ENCODE results near the gene FFAR2.

FFAR2 gene

GRCh38 chr19:35435896-35436295, 12.2 kb upstream of the FFAR2 start:
- peak overlapping the region; percentile 57 for H3K27ac Mint-ChIP-seq
- peaks cover 4% of the 10 kb centered on the region for H3K36me3 Mint-ChIP-seq (ENCODE audit: low read depth)
- DNase-seq, result no peak
- no peak for ATAC-seq
- H3K27me3 Mint-ChIP-seq, result peaks cover 13% of the 10 kb centered on the region
- peak overlapping the region; percentile 42 for H3K4me3 Mint-ChIP-seq
- peaks cover 20% of the 10 kb centered on the region for H3K4me1 Mint-ChIP-seq
- peaks cover 9% of the 10 kb centered on the region for H3K9me3 Mint-ChIP-seq

DNA sequence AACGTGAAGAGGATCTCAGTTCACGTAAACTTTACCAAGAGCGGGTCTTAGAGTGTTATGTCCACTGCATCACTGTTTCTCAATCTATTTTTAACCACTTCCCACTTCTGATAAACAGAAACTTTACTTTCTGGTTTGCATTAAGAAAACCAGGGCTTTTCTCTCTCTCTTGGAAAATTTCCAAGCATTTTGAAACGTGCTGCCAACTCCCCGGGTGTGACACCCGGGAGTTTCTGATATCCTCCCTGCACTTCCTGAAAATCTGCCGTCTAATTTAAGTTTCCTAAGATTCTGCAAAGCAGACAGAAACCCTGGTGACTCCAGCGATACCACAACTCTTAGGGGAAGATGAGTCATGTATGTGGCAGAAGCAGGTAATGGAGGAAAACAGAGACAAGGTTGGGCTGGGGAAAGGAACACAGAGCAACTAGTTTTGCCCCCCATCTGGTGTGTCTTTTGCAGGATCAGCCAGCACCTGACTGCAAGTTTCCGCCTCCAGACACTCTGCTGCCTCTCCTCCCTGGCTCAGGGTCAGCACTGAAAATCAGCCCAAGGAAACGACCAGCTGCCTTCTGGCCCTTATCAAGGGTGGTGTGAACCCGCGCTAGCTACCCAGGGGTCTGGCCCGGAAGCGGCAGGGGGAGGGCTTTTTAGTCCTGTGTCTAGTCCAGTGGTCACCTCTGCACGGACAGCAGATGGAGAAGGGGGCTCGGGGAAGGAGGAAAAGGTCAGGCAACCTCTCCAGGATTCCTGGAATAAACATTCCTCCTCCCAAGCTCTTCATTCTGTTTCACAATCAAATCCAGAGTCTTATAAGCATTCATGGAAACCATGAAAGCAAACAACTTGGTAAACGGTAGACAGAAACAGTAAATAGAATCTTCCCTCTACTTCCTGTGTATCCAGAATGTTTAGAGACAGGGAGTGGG, 11.3 kb upstream of the FFAR2 start:
- Mint-ChIP-seq H3K27ac (peak overlapping the region; percentile 57), H3K4me1 (peaks cover 20% of the 10 kb centered on the region), H3K9me3 (peaks cover 3% of the 10 kb centered on the region), H3K4me3 (peak overlapping the region; percentile 42), H3K27me3 (peaks cover 13% of the 10 kb centered on the region), H3K36me3 (ENCODE audit: low read depth) (peaks cover under 1% of the 10 kb centered on the region)
- ATAC-seq (peak; percentile 90), DNase-seq (peak; percentile 36)

- ATAC-seq (no peak), DNase-seq (no peak)
- H3K27me3 Mint-ChIP-seq, result peaks cover 9% of the 10 kb centered on the region
- H3K4me1 Mint-ChIP-seq, result peaks cover 20% of the 10 kb centered on the region
- no peaks in the 10 kb centered on the region for H3K9me3 Mint-ChIP-seq
- no peaks in the 10 kb centered on the region for H3K36me3 Mint-ChIP-seq (ENCODE audit: low read depth)
- H3K27ac Mint-ChIP-seq, result no peak overlapping the region
- no peak overlapping the region for H3K4me3 Mint-ChIP-seq
These were observed 10.6 kb upstream of the FFAR2 start for GRCh38 chr19:35437406-35437951.

DNA sequence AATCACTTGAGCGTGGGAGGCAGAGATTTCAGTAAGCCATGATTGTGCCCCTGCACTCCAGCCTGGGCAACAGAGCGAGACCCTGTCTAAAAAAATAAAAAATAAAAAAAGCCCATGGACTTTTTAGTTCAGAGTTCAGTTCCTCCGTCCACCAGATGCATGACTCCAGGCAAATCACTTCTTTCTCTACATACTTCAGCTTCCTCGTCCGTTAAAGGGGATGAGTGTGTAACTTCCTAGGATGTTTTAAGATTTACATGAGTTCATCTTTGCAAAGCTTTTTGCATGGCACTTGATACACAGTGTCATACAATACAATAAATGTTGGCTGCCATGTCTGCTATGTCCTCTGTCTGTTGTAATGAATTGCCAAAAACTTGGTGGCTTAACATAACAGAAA, 10.0 kb upstream of the FFAR2 start:
- no peaks in the 10 kb centered on the region for H3K9me3 Mint-ChIP-seq
- no peak overlapping the region for H3K27ac Mint-ChIP-seq
- DNase-seq (no peak), ATAC-seq (no peak)
- H3K27me3 Mint-ChIP-seq, result peaks cover 9% of the 10 kb centered on the region
- H3K4me3 Mint-ChIP-seq, result no peak overlapping the region
- H3K4me1 Mint-ChIP-seq, result peaks cover 20% of the 10 kb centered on the region
- H3K36me3 Mint-ChIP-seq (ENCODE audit: low read depth), result no peaks in the 10 kb centered on the region

- Mint-ChIP-seq H3K4me1 (peaks cover 20% of the 10 kb centered on the region), H3K27me3 (peaks cover 9% of the 10 kb centered on the region), H3K4me3 (no peak overlapping the region), H3K9me3 (no peaks in the 10 kb centered on the region), H3K27ac (no peak overlapping the region), H3K36me3 (ENCODE audit: low read depth) (no peaks in the 10 kb centered on the region)
- ATAC-seq (no peak), DNase-seq (no peak)
These were observed 9.5 kb upstream of the FFAR2 start for GRCh38 chr19:35438527-35438926.

DNA sequence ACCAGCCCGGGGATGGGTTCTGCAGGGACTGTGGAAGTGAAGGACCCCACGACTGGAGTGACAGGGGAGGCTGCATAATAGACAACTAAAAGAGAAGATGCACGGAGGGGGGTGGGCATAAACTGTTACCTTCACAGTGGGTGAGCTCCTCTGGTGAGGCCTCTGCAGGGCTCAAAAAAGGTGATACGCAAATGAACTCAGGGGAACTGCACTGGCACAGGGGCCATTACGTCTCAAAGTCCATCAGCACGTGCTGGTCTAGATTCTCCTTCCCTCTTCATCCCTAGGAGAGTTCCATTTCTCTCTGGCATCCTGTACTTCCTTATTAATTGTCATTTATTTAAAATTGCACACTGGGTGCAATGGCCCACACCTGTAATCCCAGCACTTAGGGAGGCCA, 8.1 kb upstream of the FFAR2 start:
- Mint-ChIP-seq H3K9me3 (no peaks in the 10 kb centered on the region), H3K36me3 (ENCODE audit: low read depth) (no peaks in the 10 kb centered on the region), H3K4me1 (peaks cover 27% of the 10 kb centered on the region), H3K4me3 (no peak overlapping the region), H3K27me3 (peaks cover 11% of the 10 kb centered on the region), H3K27ac (no peak overlapping the region)
- DNase-seq (no peak), ATAC-seq (no peak)

GRCh38 chr19:35442091-35442490, 6.0 kb upstream of the FFAR2 start:
- H3K27me3 Mint-ChIP-seq, result peaks cover 19% of the 10 kb centered on the region
- H3K27ac Mint-ChIP-seq, result no peak overlapping the region
- no peak overlapping the region for H3K4me3 Mint-ChIP-seq
- no peak for DNase-seq
- ATAC-seq, result no peak
- H3K9me3 Mint-ChIP-seq, result no peaks in the 10 kb centered on the region
- peaks cover 28% of the 10 kb centered on the region for H3K4me1 Mint-ChIP-seq
- H3K36me3 Mint-ChIP-seq (ENCODE audit: low read depth), result no peaks in the 10 kb centered on the region

DNA sequence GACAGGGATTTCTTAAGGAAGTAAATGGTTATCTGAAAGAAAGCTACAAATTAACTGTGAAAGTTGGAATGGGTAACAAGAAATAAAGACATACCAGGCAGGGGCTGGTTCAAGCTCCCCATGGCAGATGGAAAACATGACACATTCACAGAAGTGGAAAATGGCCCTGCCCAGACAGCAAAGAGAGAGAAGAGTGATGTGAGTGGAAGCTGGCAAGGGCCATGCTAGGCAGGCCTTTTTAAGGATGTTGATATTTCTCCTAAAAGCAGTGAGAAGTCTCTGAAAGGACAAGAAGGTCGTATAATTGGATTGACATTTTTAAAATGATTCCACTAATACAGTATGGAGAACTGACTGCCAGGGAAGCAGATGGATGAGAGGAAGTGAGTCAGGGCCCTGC, 3.3 kb upstream of the FFAR2 start:
- peaks cover 34% of the 10 kb centered on the region for H3K27me3 Mint-ChIP-seq
- H3K4me3 Mint-ChIP-seq, result no peak overlapping the region
- peak; percentile 37 for ATAC-seq
- peaks cover 38% of the 10 kb centered on the region for H3K4me1 Mint-ChIP-seq
- H3K9me3 Mint-ChIP-seq, result no peaks in the 10 kb centered on the region
- peak overlapping the region; percentile 61 for H3K27ac Mint-ChIP-seq
- H3K36me3 Mint-ChIP-seq (ENCODE audit: low read depth), result no peaks in the 10 kb centered on the region
- DNase-seq, result no peak

DNA sequence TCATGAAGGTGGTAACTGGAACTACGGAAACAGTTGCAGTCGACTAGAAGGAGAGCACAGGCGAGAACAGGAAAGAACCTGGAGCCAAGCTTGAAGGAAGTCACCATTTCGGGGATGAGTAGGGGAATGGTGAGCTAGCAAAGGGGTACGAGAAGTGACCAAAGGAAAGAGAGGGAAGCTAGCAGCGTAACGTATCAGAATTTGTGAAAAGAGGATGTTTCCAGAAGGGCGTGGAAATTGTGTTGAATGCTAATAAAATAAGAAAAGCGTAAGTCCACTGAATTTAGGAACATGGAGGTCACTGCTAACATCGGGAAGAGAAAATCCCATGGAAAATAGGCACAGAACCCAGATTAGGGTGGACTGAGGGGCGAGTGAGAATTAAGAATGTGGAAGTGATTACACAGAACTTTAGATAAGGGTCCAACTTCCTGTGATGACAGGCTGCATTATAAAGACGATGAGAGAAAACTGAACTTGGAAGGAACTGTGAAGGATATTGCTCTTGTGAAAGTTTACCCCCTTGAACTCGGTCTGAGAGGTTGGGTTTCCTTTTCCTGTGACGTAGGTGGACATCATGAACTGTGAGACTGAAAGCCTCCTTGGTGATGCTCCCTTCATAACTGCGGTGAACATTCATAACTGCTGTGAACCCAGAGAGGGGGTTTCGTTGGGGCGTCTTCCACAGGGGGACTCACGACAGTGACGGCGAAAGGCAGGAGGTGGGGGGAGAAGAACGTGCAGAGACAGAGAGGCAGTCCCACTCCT, 2.0 kb upstream of the FFAR2 start:
- H3K4me3 Mint-ChIP-seq, result no peak overlapping the region
- H3K4me1 Mint-ChIP-seq, result peaks cover 50% of the 10 kb centered on the region

DNA sequence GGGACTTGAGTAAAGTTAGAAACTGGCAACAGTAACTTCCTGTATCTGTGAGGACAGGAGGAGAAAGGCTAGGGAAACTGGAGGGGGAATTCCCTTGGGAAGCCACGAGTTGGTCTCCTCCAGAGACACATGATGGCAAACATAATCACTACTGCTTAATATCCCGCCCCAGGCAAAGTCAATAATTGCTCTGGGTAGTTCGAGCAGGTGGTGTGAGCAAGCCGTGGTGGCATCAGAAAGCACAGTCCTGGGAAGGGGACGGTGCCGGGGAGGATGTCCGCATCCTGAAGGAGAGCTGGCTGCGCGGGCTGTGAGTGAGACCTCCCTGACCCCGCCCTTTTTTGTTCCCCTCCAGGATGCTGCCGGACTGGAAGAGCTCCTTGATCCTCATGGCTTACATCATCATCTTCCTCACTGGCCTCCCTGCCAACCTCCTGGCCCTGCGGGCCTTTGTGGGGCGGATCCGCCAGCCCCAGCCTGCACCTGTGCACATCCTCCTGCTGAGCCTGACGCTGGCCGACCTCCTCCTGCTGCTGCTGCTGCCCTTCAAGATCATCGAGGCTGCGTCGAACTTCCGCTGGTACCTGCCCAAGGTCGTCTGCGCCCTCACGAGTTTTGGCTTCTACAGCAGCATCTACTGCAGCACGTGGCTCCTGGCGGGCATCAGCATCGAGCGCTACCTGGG, 1.4 kb downstream of the FFAR2 start:
- Mint-ChIP-seq H3K9me3 (no peaks in the 10 kb centered on the region), H3K4me1 (peaks cover 69% of the 10 kb centered on the region), H3K27ac (no peak overlapping the region), H3K4me3 (no peak overlapping the region), H3K36me3 (ENCODE audit: low read depth) (no peaks in the 10 kb centered on the region), H3K27me3 (peaks cover 40% of the 10 kb centered on the region)
- DNase-seq (no peak), ATAC-seq (no peak)

More for the DNA sequence above, 2.0 kb upstream of the FFAR2 start:
- Mint-ChIP-seq H3K36me3 (ENCODE audit: low read depth) (no peaks in the 10 kb centered on the region), H3K27me3 (peaks cover 40% of the 10 kb centered on the region), H3K9me3 (no peaks in the 10 kb centered on the region), H3K27ac (peak overlapping the region; percentile 23)
- peak; percentile 22 for DNase-seq
- ATAC-seq, result peak; percentile 42

- Mint-ChIP-seq H3K4me1 (peaks cover 57% of the 10 kb centered on the region), H3K27me3 (peaks cover 28% of the 10 kb centered on the region), H3K27ac (peak overlapping the region; percentile 46), H3K4me3 (no peak overlapping the region), H3K9me3 (no peaks in the 10 kb centered on the region), H3K36me3 (ENCODE audit: low read depth) (no peaks in the 10 kb centered on the region)
- DNase-seq, result no peak
- peak; percentile 93 for ATAC-seq
These were observed 3.5 kb downstream of the FFAR2 start for GRCh38 chr19:35451338-35452096.

GRCh38 chr19:35454663-35455062, 6.6 kb downstream of the FFAR2 start:
- Mint-ChIP-seq H3K4me3 (no peak overlapping the region), H3K36me3 (ENCODE audit: low read depth) (no peaks in the 10 kb centered on the region), H3K27ac (no peak overlapping the region), H3K9me3 (no peaks in the 10 kb centered on the region), H3K27me3 (peaks cover 6% of the 10 kb centered on the region), H3K4me1 (peaks cover 54% of the 10 kb centered on the region)
- DNase-seq (no peak), ATAC-seq (no peak)

GRCh38 chr19:35455616-35456201, 7.7 kb downstream of the FFAR2 start:
- Mint-ChIP-seq H3K4me1 (peaks cover 54% of the 10 kb centered on the region), H3K4me3 (no peak overlapping the region), H3K9me3 (no peaks in the 10 kb centered on the region), H3K27me3 (no peaks in the 10 kb centered on the region), H3K27ac (no peak overlapping the region), H3K36me3 (ENCODE audit: low read depth) (no peaks in the 10 kb centered on the region)
- ATAC-seq (no peak), DNase-seq (no peak)
